Fibroblast of peridontal ligament (primary cell): ENCODE measurements around the gene EDDM13.
"Not testable (repeated sequence)": the region's sequence is repeated elsewhere in the genome, so short reads cannot be mapped to it uniquely, and the experiment has no call there.

ENCODE experiments used
- DNase-seq: peaks from one replicate; pipeline ENCODE4 v3.0.0-alpha.2; 2010; ENCODE audit errors: extremely low read depth

Gene EDDM13

DNA sequence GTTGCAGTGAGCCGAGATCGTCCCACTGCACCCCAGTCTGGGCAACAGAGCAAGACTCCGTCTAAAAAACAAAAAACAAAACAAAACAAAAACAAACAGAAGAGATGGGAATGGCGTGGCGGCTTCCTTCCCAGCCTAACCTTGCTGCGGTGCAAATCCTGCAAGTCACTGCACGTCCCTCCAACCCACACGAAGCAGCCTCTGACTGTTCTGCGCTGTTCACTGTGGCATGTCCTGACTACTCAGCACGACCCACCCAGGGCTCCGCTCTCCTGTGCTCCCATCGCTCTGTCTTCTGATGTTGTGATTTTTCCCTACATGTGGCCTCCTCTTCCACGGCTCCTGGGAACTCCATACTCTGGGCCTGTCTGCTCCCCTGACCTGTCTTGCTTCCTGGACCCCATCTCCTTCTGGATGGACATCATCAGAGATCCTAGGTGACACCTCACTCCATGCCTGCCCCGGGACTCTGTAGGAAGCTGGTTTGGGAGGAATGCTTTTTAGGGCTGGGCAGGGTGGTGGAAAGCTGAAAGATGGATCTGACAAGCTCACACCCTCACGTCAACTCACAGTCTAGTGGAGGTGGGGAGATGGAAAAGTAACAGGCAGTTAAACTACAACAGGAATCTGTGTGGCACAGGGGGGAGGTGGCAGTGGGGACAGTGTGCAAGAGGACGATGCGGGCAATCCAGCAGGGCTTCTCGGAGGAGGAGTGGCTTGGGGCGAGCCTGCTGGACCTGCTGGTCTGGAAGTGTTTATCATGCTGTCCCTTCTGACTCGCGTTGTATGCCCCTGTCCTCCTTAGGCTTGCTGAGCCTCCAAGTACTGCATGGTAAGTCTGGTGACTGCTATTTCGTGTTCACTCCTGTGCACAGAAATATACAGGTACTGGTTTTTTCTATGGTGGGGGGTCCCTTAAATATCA lies 23.2 kb downstream of the EDDM13 start:
- DNase-seq = no peak

DNA sequence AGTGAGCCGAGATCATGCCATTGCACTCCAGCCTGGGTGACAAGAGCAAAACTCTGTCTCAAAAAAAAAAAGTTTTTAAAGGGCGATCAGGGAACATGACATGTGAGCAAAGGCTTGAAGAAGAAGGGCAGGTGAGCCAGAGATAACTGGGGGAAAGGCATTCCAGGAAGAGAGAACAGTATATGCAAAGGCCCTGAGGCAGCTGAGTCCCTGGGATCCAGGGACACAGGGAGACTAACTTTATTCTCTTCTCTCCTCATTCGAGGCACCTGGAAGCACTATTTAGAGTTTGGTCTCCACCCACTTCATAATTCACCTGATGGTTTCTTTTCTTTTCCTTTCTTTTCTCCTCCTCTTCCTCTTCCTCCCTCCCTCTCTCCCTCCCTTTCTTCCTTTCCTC lies 24.5 kb downstream of the EDDM13 start:
- no peak for DNase-seq

DNA sequence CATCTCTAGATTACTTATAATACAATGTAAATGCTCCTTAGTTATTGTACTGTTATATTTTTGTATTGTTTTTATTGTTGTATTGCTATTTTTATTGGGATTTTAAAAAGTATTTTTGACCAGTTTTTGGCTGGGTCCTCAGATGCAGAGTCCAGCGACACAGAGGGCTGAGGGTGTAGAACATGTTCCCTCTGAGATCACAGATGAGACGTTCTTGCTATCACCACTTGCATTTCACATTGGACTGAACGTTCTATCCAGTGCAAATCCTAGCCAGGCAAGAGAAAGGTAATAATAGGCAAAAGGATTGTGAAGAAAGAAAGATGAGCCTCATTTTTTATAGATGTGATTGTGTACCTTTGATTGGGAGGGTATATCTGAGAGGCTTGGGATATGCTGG lies 27.1 kb downstream of the EDDM13 start:
- DNase-seq = no peak

DNA sequence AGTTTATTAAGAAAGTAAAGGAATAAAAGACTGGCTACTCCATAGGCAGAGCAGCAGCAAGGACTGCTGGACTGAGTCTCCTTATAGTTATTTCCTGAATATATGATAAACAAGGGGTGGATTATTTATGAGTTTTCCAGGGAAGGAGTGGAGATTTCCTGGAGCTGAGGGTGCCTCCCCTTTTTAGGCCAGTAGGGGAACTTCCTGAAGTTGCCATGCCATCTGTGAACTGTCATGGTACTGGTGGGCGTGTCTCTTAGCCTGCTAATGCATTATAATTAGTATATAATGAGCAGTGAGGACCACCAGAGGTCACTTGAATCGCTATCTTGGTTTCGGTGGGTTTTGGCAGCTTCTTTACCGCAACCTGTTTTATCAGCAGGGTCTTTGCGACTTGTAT lies 28.6 kb downstream of the EDDM13 start:
- DNase-seq = no peak

DNA sequence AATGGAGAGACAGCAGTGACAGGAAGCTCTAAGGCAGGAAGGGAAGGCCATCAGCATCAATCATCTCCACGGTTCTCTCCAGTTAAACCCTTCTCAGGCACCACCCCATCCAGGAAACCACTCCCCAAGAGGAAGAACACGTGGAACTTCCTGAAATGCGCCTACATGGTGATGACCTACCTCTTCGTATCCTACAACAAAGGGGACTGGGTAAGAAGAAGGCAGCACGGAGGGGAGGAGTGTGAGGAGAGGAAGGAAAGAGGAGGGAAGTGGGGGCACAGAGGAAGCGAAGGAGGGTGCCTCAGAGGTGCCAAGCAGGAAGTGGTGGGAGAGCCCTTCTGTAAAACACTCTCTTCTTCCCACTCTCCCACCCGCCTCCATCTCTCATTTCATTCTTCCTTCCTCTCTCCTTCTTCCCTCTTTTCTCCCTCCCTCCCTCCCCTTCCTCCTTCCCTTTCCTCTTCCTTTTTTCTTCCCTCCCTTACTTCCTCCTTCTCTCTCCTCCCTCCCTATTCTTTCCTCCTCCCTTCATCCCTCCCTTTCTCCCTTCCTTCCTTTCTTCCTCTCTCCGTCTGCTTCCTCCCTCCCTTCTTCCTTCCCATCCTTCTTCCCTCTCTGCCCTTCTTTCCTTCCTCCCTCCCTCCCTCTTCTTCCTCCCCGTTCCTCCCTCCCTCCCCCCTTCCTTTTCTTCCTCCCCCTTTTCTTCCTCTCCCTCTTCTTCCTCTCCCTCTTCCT lies 29.5 kb downstream of the EDDM13 start:
- DNase-seq = no peak

DNA sequence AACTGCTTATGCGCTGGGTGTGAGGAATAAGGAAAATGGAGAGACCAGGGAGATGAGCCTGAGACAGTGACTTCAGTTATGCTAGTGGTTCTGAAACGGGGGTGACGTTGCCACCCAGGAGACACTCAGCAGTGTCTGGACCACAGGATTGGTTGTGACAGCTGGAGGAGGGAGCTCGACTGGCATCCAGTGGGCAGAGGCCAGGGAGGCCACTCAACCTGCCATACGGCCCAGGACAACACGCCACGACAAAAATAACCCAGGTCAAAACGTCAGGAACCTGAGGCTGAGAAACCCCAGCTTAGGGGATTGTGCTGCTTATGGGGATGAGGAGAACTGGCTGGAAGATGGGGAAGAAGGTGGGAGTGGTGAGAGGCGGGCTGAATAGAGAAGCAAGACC lies 31.7 kb downstream of the EDDM13 start:
- DNase-seq = no peak

DNA sequence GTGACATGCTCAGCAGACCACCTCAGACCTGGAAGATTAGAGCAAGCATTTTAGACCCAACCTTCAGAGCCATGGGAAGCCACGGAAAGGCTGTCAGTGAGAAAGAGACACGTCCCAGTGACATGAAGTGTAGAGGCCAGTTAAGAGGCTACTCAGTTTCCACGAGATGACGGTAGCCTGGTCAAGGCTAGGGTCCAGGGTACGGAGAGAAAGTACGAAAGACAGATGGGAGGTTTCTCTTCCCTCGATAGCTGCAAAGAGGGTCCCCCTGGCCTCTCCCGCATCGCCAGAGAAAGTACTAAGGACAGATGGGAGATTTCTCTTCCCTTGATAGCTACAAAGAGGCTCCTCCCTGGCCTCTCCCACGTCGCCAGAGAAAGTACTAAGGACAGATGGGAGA lies 33.5 kb downstream of the EDDM13 start:
- no peak for DNase-seq

DNA sequence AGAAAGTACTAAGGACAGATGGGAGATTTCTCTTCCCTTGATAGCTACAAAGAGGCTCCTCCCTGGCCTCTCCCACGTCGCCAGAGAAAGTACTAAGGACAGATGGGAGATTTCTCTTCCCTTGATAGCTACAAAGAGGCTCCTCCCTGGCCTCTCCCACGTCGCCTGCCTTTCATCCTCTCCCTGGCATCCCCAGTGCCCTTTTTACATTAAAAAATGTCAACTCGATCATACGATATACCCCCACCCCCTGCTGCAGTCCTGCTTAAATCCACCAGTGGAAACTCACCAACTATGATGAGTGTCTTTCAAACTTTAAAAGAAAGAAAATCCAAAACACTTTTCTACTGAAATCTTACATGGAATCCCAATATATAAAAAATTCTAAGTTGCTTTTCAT lies 34.5 kb downstream of the EDDM13 start:
- DNase-seq = not testable (repeated sequence)

DNA sequence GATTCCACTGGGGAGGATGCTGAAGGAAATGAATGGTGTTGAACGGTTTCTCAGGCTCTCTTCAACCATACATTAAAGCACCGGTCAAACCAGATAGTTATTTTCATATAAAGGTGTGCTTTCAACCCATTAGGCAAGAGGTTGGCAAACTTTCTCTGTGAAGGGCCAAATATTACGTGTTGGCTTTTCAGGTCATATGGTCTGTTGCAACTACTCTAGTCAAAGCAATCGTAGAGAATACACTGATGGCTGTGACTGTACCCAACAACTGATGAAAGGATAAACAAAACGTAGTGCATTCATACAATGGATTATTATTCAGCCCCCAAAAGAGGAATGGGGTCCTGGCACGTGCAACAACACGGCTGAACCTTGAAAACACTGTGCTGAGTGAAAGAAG lies 36.2 kb downstream of the EDDM13 start:
- no peak for DNase-seq

DNA sequence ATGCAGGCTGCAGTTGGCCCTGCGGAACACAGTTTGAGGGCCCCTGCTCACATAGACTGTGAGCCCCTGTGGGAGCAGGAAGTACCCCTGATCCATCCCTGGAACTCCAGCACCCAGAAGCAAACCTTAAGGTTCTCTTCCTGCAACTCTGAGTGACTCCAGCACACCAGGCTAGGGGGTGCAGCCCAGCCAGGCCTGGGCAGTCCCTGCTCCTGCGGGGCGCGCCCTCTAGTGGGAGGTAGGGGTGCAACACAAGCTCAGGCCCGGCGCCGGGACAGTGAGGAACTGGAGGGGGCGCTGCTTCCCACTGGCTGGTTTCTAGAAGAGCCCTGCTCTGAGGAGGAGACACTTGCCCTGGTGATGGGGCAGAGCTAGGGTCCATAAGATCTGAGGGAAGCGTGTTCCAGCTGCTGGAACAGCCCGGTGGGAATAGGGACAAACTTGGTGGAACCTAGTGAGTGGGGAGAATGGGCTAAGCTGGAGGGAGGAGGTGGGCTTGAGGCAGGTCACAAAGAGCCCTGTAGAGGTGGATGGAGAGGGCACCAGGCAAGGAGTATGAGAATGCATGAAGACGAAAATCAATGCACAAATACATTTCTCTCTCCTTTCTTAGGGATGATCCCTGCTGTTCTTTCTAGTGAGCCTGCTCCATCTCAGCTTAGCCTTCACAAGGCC lies 37.1 kb downstream of the EDDM13 start:
- no peak for DNase-seq

DNA sequence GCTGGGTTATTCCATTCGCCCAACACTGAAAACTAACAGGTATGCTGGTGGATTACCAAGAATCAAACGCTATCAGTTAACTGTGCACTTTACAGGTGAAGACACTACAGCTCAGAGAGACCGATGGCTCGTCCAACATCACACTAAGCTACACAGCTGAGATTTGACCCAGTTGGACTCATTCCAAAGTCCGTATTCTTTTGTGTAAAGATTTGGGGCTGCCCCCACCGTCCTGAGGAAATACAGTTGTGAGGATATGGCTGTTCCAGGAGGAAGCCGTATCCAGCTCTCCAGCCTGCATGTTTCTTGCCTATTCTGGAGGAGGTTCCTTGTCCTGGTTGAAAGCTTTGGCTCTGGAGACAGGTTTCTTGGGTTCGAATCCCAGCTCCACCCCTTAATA lies 37.9 kb downstream of the EDDM13 start:
- no peak for DNase-seq

DNA sequence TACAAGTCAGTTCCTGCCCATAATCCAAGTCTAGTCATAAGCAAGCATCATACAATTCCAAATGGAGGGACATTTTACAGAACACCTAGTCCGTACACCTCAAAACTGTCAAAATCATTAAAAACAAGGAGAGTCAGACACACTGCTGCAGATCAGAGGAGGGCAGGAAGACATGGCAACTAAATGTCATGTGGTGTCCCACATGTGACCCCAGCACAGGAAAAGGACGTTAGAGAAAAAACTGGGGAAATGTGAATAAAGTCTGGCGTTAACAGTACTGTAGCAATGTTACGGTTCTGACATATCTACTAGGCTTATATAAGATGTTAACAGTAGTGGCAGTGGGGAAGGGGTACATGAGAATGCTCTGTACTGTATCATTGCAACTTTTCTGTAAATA lies 39.8 kb downstream of the EDDM13 start:
- no peak for DNase-seq

DNA sequence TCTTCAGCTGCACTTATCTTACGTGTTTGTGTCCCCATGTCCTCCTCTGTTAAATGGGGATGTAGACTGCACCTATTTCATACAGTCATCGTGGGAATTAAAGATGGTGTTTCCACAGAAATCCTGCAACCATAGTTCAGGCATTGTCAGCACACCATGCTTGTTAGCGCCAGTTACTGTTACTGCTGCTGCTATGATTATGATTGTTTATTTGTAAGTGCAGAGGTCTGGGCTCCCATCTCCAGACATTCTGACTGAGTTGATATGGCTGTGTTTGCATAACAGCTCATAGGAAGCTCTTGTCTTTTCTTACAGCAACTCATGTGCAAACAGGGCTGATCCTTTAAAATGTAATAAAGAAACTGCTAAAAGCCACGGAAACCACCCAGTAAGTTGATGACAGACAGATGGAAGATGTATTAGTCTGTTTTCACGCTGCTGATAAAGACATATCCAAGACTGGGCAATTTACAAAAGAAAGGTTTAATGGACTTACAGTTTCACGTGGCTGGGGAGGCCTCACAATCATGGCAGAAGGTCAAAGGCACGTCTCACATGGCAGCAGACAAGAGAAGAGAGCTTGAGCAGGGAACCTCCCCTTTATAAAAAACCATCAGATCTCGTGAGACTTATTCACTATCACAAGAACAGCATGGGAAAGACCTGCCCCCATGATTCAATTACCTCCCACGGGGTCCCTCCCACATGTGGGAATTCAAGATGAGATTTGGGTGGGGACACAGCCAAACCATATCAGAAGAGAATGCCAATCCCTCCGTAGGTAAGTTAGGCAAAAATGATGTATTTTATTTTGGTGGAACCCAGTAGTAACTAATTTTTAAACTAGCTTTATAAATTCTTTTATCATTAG lies 40.5 kb downstream of the EDDM13 start:
- no peak for DNase-seq

DNA sequence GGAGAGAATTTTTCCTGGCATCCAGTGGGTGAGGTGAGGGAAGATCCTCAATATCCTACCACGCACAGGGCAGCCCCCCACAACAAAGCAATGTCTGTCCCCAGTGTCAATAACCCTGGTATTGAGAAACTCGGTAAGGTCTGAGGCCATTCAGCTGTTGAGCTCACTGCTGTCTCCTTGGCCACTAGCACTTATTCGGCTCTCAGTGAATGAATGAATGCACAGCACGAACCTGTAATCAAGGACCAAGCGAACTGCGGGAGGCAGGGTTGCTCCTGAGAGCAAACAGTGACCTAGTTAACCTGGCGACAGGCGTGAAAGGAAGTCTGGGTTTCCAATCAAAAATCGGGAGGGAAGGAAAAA lies 41.5 kb downstream of the EDDM13 start:
- DNase-seq = no peak

DNA sequence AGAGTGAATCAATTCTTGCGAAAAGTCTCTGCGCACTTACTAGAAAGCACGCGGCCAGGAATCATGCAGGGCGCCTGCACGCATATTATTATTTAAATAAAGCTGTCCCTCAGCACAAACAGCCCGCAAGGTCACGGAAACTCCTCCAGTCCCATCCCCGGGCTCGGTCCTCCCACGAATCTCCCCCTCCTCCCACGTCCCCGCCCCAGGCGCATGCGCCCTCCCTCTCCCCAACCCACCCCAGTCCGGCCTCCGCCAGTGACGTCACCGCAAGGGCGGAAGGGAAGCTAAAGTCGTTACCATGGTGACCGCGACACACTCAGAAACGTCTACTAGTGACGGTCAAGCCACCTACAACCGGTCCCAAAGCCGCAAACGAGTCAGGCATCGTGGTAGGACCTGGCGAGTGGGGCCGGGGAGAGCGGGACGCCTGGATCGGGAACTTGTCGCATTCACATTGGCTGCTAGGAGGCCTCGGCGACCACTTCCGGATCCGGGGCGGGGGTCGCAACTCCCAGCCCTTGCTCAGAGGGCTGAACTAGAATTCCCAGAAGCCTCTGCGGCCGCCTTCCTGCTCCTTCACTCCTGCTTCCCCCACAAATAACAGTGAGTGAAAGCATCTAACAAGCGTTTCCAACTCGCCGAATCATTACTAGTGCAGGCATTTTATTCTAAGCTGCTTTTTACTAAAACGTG lies 42.0 kb downstream of the EDDM13 start, which contains the start of gene ZSCAN5A:
TSS of gene ZSCAN5A (minus strand) at position 459 of the 696 bp plus-strand sequence. CDS start 89,793 bp downstream, outside the sequence.
- DNase-seq = peak; percentile 94

DNA sequence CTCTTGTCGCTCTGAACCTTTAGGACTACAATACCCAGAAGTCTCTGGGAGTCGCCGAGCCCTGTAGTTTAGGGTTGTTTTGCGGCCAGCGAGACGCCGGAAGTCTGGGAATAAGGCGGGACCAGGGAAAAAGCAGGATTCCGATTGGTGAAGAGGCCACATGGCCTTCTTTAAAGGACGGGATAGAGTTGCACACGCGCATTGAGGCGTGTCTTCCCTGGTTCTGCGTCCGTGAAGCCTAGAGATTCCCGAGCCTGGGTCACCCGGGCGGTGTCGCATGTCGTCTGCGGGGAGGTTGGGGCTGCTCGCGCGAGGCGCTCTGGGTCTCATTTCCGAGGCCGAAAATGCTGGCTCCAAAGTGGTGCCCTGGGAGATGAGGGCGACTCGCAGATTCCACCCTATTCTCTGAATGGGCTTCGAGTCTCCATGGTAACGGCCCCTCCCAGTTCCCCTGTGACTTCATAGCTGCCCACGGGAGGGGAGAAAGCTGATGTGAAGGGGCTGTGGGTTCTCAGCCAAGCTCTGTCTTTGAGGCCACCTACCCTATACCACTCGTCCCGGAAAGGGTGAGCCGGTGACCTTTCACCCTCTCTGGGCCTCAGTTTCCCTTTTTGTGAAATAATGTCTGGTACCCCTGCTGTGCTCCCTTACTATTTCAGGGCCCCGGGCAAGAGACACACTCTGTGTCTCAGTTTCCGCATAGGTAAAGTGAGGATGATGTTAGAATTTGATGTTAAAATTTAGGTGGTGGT lies 42.7 kb downstream of the EDDM13 start:
- peak; percentile 99 for DNase-seq

DNA sequence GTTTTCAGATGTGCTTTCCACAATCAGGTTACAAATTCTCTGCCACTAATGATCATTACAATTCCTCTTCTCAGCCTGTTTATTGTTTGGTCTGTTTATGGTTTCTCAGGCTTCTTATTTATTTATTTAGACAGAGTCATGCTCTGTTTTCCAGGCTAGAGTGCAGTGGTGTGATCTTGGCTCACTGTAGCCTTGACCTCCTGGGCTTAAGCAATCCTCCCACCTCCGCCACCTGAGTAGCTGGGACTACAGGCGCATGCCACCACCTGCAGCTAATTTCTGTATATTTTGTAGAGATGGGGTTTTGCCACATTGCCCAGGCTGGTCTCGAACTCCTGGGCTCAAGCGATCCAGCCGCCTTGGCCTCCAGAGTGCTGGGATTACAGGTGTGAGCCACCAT lies 44.2 kb downstream of the EDDM13 start:
- no peak for DNase-seq

DNA sequence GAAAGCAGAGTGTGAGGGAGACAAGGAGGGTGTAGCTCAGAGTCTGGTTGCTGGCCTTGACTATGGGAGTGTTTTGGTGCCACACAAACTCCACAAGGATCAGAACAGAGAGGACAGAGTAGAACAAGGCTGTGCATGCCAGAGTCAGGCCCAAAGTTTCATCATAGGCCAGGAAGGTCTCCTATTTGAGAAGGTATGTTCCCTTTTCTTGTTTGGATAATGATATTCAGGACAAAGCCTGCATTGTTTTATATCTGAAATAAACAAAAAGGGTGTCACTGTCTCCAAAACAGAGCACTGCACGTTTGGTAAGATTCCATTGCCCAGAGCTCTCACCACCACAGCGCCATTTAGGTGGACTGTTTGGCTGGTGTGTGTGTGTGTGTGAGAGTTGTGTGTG lies 45.2 kb downstream of the EDDM13 start:
- DNase-seq = no peak

DNA sequence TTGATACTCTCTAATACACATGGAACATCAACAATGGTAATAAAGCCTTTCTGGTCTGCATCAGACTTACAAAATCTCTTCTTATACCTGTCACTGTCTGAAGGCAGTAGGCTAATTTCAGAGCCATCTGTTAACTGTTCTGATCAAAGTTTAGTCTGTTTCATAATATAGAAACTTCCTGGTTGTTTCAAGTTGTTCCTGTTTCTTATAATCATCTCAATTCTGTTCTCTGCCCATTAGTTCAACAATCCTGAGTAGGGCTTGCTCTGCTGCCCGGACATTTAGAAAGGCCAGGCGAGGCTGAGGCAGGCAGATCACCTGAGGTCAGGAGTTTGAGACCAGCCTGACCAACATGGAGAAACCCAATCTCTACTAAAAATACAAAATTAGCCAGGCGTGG lies 47.4 kb downstream of the EDDM13 start:
- DNase-seq = no peak
